Measurements from ENCODE around the gene SOD1. TPM values are rescaled to one million over a fixed set of nuclear protein-coding genes. Genes with fewer than 3 reads are reported as not detected.

Gene SOD1
- total and polyA plus RNA-seq, 10 of the 15 experiments (the other 5 are each of a cell fraction or from before 2014, with no cell fraction given), result 171 to 710 (median 313) TPM

- Histone ChIP-seq H3K9me3 (replicated peaks; ENCODE audit: control insufficient read depth, insufficient read depth, low read length) (no peaks in the 10 kb centered on the region), H4K20me1 (ENCODE audit: control insufficient read depth, insufficient read depth) (no peaks in the 10 kb centered on the region), H3K9ac (ENCODE audit: control insufficient read depth, insufficient read depth, low read length) (no peak overlapping the region), H3K36me3 (ENCODE audit: control insufficient read depth in 2 of 2, insufficient read depth in 2 of 2, low read length in 1 of 2) (peaks cover 3 to 31% of the 10 kb centered on the region in 2 experiments; a peak in 3 of 4 replicates), H3K4me1 (ENCODE audit: control insufficient read depth, insufficient read depth, low read length) (peaks cover 17% of the 10 kb centered on the region), H3K4me2 (ENCODE audit: control insufficient read depth, insufficient read depth) (no peak overlapping the region; the same call in 1 of the 2 replicates), H3K79me2 (ENCODE audit: control insufficient read depth, insufficient read depth, low read length) (peaks cover 17% of the 10 kb centered on the region), H2AFZ (ENCODE audit: control insufficient read depth, low read depth, low read length) (no peak overlapping the region), H3K27ac (ENCODE audit: control insufficient read depth, insufficient read depth) (no peak overlapping the region), H3K4me3 (no peak overlapping the region), H3K27me3 (replicated peaks in 1 of 2; ENCODE audit: control insufficient read depth in 2 of 2, insufficient read depth in 2 of 2, low read length in 1 of 2) (no peaks in the 10 kb centered on the region)
- ChIA-PET CTCF (no interaction called here), SMC1A (ENCODE audit: uncharacterized antibody, unreplicated experiment) (no interaction called here), RAD21 (ENCODE audit: unreplicated experiment) (interaction anchor here (1.2 kb wide), 1 partner anchor 41 kb away, joined by 3 read pairs; no protein-coding TSS in a partner anchor), POLR2A (no interaction called here)
- DNase-seq (ENCODE audit: low read depth, low spot score) (no peak), ATAC-seq (no peak), FAIRE-seq (no peak)
- intact Hi-C loops (cut with micrococcal nuclease; ENCODE audit: unreplicated experiment) (no loop called here), in situ Hi-C loops (cut with MboI) (no loop called here)
- no TSS peak for BruUV-seq (replicated peaks)
- TF ChIP-seq POLR2AphosphoS5 (IDR thresholded peaks at IDR 0.05; ENCODE audit: low read length) (no peak), PAX5 (IDR thresholded peaks at IDR 0.05; ENCODE audit: borderline replicate concordance, low read depth, low read length) (no peak), PBX3 (IDR thresholded peaks at IDR 0.05; ENCODE audit: insufficient replicate concordance, low read depth, low read length) (no peak), CHD1 (IDR thresholded peaks at IDR 0.05; ENCODE audit: low read depth, low read length) (no peak), MEF2A (IDR thresholded peaks at IDR 0.05; ENCODE audit: insufficient read depth, low read depth, low read length) (no peak), SUZ12 (IDR thresholded peaks at IDR 0.05; ENCODE audit: unreplicated experiment) (no peak), SKIL (IDR thresholded peaks at IDR 0.05; ENCODE audit: low read depth, poor library complexity, severe bottlenecking) (no peak), MAX (IDR thresholded peaks at IDR 0.05; ENCODE audit: low read depth, low read length) (no peak)
Measured at GRCh38 chr21:31667639-31668038, 8.1 kb downstream of the SOD1 start.

Data from GM12878 (cell line).